IMR-90 (cell line): ENCODE data around the gene SPESP1. TPM values are rescaled to one million over a fixed set of nuclear protein-coding genes. Genes with fewer than 3 reads are reported as not detected.

ENCODE experiments used
- ATAC-seq: fragments of 200-7000 bp; cut with Tn5 transposase; 2 replicates; pipeline ENCODE4 v1.9.1; 2020; ENCODE audit warnings: low read depth, mild to moderate bottlenecking, moderate library complexity
- BruUV-seq: library from RNA; stranded (reverse); fragments of 400-500 nt; replicated peaks from 2 replicates; lab custom pipeline; 2021; lab: Mats Ljungman, UMichigan
- CTCF ChIA-PET: fragments of 300-600 bp; formaldehyde crosslinking; extraction: SDS; loops from one replicate; lab custom pipeline; 2021; ENCODE audit warnings: antibody characterized with exemption; lab: Yijun Ruan, JAX
- POLR2A ChIA-PET: fragments of 300-600 bp; sonication (Branson Sonifier 250); formaldehyde crosslinking; loops from one replicate; lab custom pipeline; 2022; ENCODE audit warnings: antibody characterized with exemption; ENCODE audit not compliant: unreplicated experiment; lab: Charles Lee
- DNase-seq: peaks from one replicate; pipeline ENCODE4 v3.0.0; 2013
- H2AFZ ChIP-seq: replicated peaks from 2 replicates; pipeline ENCODE3; 2013; ENCODE audit warnings: low read length, mild to moderate bottlenecking; ENCODE audit not compliant: poor library complexity
- H2AK5ac ChIP-seq: 2 replicates; pipeline ENCODE4 v1.6.1; 2013; ENCODE audit warnings: low read depth, low read length, inconsistent platforms
- H2AK9ac ChIP-seq: replicated peaks from 2 replicates; pipeline ENCODE3; 2013; ENCODE audit warnings: mild to moderate bottlenecking, low read depth, low read length, moderate library complexity; ENCODE audit not compliant: poor library complexity
- H2BK120ac ChIP-seq: 2 replicates; pipeline ENCODE4 v1.6.1; 2013; ENCODE audit warnings: low read depth, low read length, inconsistent platforms
- H2BK15ac ChIP-seq: 3 replicates; pipeline ENCODE4 v1.6.1; 2013; ENCODE audit warnings: low read depth, low read length, inconsistent platforms
- H2BK20ac ChIP-seq: 2 replicates; pipeline ENCODE4 v1.6.1; 2013; ENCODE audit warnings: low read depth, mild to moderate bottlenecking, inconsistent platforms, low read length, moderate library complexity
- H2BK5ac ChIP-seq: 2 replicates; pipeline ENCODE4 v1.6.1; 2013; ENCODE audit warnings: mild to moderate bottlenecking, low read depth, low read length, inconsistent platforms; ENCODE audit not compliant: poor library complexity, severe bottlenecking
- H3K14ac ChIP-seq: replicated peaks from 2 replicates; pipeline ENCODE4 v1.6.1; 2013; ENCODE audit warnings: low read depth, low read length, inconsistent platforms
- H3K18ac ChIP-seq: 2 replicates; pipeline ENCODE4 v1.6.1; 2013; ENCODE audit warnings: low read depth, low read length, control low read depth
- H3K23ac ChIP-seq: 2 replicates; pipeline ENCODE4 v1.6.1; 2013; ENCODE audit warnings: low read depth, low read length, inconsistent platforms
- H3K27ac ChIP-seq: 2 replicates; pipeline ENCODE4 v1.5.1; 2013; ENCODE audit warnings: mild to moderate bottlenecking, control low read depth, low read length; ENCODE audit not compliant: insufficient read depth
- H3K27me3 ChIP-seq: 2 replicates; pipeline ENCODE4 v1.6.1; 2013; ENCODE audit warnings: low read length; ENCODE audit not compliant: control insufficient read depth, insufficient read depth
- H3K36me3 ChIP-seq: 2 replicates; pipeline ENCODE4 v1.6.1; 2013; ENCODE audit warnings: low read length, mixed read lengths; ENCODE audit not compliant: control insufficient read depth, insufficient read depth
- H3K4ac ChIP-seq: 2 replicates; pipeline ENCODE4 v1.6.1; 2013; ENCODE audit warnings: low read depth, low read length, inconsistent platforms
- H3K4me1 ChIP-seq: 2 replicates; pipeline ENCODE4 v1.6.1; 2013; ENCODE audit warnings: low read length, mixed read lengths; ENCODE audit not compliant: control insufficient read depth, insufficient read depth
- H3K4me2 ChIP-seq: 2 replicates; pipeline ENCODE4 v1.6.1; 2013; ENCODE audit warnings: low read depth, mild to moderate bottlenecking, control low read depth, low read length, moderate library complexity
- H3K4me3 ChIP-seq: 2 replicates; pipeline ENCODE4 v1.5.1; 2013; ENCODE audit warnings: low read depth, mild to moderate bottlenecking, control low read depth, low read length, moderate library complexity; ENCODE audit not compliant: insufficient read depth
- H3K56ac ChIP-seq: 2 replicates; pipeline ENCODE4 v1.6.1; 2013; ENCODE audit warnings: low read length, inconsistent platforms; ENCODE audit not compliant: insufficient read depth; ENCODE audit errors: extremely low read depth
- H3K79me1 ChIP-seq, 2 experiments: 2 replicates each; pipeline ENCODE4 v1.6.1; 2013; ENCODE audit warnings: low read length in 2 of 2, inconsistent platforms in 1 of 2, low read depth in 1 of 2
- H3K9ac ChIP-seq: 2 replicates; pipeline ENCODE4 v1.6.1; 2013; ENCODE audit warnings: low read depth, low read length, control low read depth
- H3K9me1 ChIP-seq: 2 replicates; pipeline ENCODE4 v1.6.1; 2013; ENCODE audit warnings: low read length, inconsistent platforms; ENCODE audit not compliant: insufficient read depth
- H3K9me3 ChIP-seq: 2 replicates; pipeline ENCODE4 v1.6.1; 2013; ENCODE audit warnings: low read length; ENCODE audit not compliant: control insufficient read depth, insufficient read depth
- H4K20me1 ChIP-seq: 2 replicates; pipeline ENCODE4 v1.6.1; 2013; ENCODE audit warnings: low read length, inconsistent platforms; ENCODE audit not compliant: insufficient read depth
- H4K5ac ChIP-seq: 2 replicates; pipeline ENCODE4 v1.6.1; 2013; ENCODE audit warnings: mild to moderate bottlenecking, low read depth, low read length, control low read depth
- H4K8ac ChIP-seq, 2 experiments: 2 replicates each; pipeline ENCODE4 v1.6.1; 2013; ENCODE audit warnings: low read depth in 2 of 2, low read length in 2 of 2, control low read depth in 1 of 2, inconsistent platforms in 1 of 2
- H4K91ac ChIP-seq: 2 replicates; pipeline ENCODE4 v1.6.1; 2013; ENCODE audit warnings: low read depth, low read length, inconsistent platforms; ENCODE audit not compliant: insufficient read depth
- BHLHE40 ChIP-seq: fragments of 150-350 bp; IDR thresholded peaks from 2 replicates; pipeline ENCODE4 v1.6.1; 2016; ENCODE audit warnings: mild to moderate bottlenecking, low read depth, low read length
- CEBPB ChIP-seq: IDR thresholded peaks from 2 replicates; pipeline ENCODE4 v1.6.1; 2012; ENCODE audit warnings: low read depth, low read length, improper control_type of control experiment
- FOS ChIP-seq: fragments of 150-350 bp; IDR thresholded peaks from 2 replicates; pipeline ENCODE4 v1.6.1; 2016; ENCODE audit warnings: low read depth, low read length
- WGBS, 2 experiments: methylation state at CpG; one replicate each; pipeline versions ENCODE4 v1.1.5 to v1.1.7; 2013; ENCODE audit warnings: missing lambda C conversion rate in 2 of 2; ENCODE audit not compliant: insufficient read length in 1 of 2; ENCODE audit errors: extremely low coverage in 2 of 2; 5-methylcytosine and 5-hydroxymethylcytosine counted together
- dilution Hi-C: fragments of 300-500 bp; cut with HindIII; formaldehyde crosslinking; loops from one replicate; pipeline ENCODE4 v1.14.3; 2018; ENCODE audit warnings: low sequenced_read_pairs; ENCODE audit not compliant: unreplicated experiment
- in situ Hi-C: fragments of 300-500 bp; cut with MboI; formaldehyde crosslinking; loops from 3 replicates; pipeline ENCODE4 v1.14.3; 2019; ENCODE audit warnings: low sequenced_read_pairs, inconsistent platforms, mixed read lengths
- intact Hi-C: fragments of 100-400 bp; cut with micrococcal nuclease; formaldehyde crosslinking; loops from 2 replicates; pipeline ENCODE4 v1.10.0; 2022
- polyA plus RNA-seq, 3 experiments: library from polyadenylated mRNA; depleted of rRNA; stranded (reverse); fragments of >200 nt; gene quantifications; 2 replicates each; pipeline ENCODE4 v1.2.3, GENCODE V29; 2012; ENCODE audit warnings: low replicate concordance in 1 of 3
- total RNA-seq: library from RNA; depleted of rRNA; stranded (reverse); fragments of >200 nt; gene quantifications from 2 replicates; pipeline ENCODE4 v1.2.3, GENCODE V29; 2012

The SPESP1 gene
- total and polyA plus RNA-seq, 2 of the 4 experiments (the other 2 are of a cell fraction), result 2.9 to 3.0 TPM

GRCh38 chr15:68924866-68925560 lies 5.3 kb upstream of the SPESP1 start (continued):
- TF ChIP-seq FOS, result no peak

GRCh38 chr15:68933001-68933400 lies 2.7 kb downstream of the SPESP1 start:
- Histone ChIP-seq H3K36me3 (no peaks in the 10 kb centered on the region), H4K5ac (no peak overlapping the region), H3K4ac (no peak overlapping the region), H3K56ac (no peak overlapping the region), H2BK20ac (no peak overlapping the region), H4K91ac (no peak overlapping the region), H3K9ac (no peak overlapping the region), H3K4me2 (no peak overlapping the region), H3K27me3 (peaks cover 4% of the 10 kb centered on the region), H3K27ac (no peak overlapping the region), H3K4me3 (no peak overlapping the region), H3K79me1 (no peaks in the 10 kb centered on the region), H2BK5ac (no peak overlapping the region), H2AK5ac (no peak overlapping the region), H2BK15ac (no peak overlapping the region), H3K14ac (no peak overlapping the region), H4K8ac (no peak overlapping the region), H4K20me1 (no peaks in the 10 kb centered on the region), H3K9me1 (no peaks in the 10 kb centered on the region), H3K9me3 (peaks cover 3% of the 10 kb centered on the region; the same call in 1 of the 2 replicates), H3K23ac (no peak overlapping the region), H2BK120ac (no peak overlapping the region), H3K18ac (no peak overlapping the region), H2AK9ac (no peak overlapping the region), H3K4me1 (no peaks in the 10 kb centered on the region), H2AFZ (no peak overlapping the region)
- peak; percentile 38; the same call in 1 of the 2 replicates for TF ChIP-seq CEBPB
- no peak for TF ChIP-seq BHLHE40
- ATAC-seq, result no peak
- no CpG with 5 or more reads among the region's 6 CpGs for WGBS, 2 experiments
- no TSS peak for BruUV-seq
- DNase-seq, result no peak
- CTCF ChIA-PET, result no interaction called here
- dilution Hi-C loops, result no loop called here
- in situ Hi-C loops, result no loop called here
- intact Hi-C loops, result no loop called here
- POLR2A ChIA-PET, result no interaction called here
